ENCODE data around the gene PCDH9. TPM values are rescaled to one million over a fixed set of nuclear protein-coding genes. Genes with fewer than 3 reads are reported as not detected.

Gene PCDH9
- total RNA-seq, 1 donor from 2014 or later = 14.7 TPM

DNA sequence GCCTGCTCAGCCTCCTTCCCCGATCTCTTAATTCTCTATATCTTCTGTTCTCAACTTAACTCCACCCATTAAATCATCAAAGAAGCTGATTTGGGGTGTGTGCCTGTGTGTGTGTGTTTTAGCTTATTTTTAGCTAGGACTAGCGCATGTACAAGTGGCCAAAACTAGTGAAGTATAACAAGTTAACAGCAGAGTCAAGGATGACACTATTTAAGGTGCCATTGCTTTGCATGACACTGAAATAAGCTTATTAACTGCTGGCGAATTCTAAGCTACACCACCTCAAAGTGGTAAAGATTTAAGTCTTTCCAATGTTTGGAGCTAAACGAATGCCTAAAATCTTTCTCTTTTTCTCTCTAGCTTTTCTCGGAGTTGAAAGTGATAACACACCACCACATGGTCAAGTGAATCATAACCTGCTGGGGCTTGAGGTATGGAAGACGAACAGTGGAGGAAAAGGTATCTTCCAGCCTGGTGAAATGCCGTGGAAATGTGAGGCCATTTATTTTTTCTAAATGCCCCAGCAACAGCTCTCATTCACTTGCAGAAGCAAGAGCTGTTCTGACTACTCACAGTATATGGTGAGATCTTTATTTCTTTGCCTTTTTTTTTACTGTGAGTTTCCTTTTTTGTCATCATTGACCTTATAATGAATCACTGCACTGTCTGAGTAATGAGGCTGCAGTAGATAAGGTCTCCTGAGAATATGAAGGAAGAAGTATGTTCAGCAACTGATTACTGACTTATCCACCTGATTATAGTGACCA is 570.3 kb downstream of the PCDH9 start:
- TF ChIP-seq, protein P1, sequence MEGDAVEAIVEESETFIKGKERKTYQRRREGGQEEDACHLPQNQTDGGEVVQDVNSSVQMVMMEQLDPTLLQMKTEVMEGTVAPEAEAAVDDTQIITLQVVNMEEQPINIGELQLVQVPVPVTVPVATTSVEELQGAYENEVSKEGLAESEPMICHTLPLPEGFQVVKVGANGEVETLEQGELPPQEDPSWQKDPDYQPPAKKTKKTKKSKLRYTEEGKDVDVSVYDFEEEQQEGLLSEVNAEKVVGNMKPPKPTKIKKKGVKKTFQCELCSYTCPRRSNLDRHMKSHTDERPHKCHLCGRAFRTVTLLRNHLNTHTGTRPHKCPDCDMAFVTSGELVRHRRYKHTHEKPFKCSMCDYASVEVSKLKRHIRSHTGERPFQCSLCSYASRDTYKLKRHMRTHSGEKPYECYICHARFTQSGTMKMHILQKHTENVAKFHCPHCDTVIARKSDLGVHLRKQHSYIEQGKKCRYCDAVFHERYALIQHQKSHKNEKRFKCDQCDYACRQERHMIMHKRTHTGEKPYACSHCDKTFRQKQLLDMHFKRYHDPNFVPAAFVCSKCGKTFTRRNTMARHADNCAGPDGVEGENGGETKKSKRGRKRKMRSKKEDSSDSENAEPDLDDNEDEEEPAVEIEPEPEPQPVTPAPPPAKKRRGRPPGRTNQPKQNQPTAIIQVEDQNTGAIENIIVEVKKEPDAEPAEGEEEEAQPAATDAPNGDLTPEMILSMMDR (IDR thresholded peaks at IDR 0.05; ENCODE audit: borderline replicate concordance) = no peak
- no peak overlapping the region for H3K27ac ChIP-seq (replicated peaks)
- H3K9me3 ChIP-seq (replicated peaks) = no peaks in the 10 kb centered on the region
- no peak overlapping the region for H3K4me3 ChIP-seq
- no peak for DNase-seq
- intact Hi-C loops (cut with micrococcal nuclease) = no loop called here
- H3K36me3 ChIP-seq = no peaks in the 10 kb centered on the region
- H3K27me3 ChIP-seq (ENCODE audit: low read depth) = no peaks in the 10 kb centered on the region
- H3K4me1 ChIP-seq = peaks cover 28% of the 10 kb centered on the region

DNA sequence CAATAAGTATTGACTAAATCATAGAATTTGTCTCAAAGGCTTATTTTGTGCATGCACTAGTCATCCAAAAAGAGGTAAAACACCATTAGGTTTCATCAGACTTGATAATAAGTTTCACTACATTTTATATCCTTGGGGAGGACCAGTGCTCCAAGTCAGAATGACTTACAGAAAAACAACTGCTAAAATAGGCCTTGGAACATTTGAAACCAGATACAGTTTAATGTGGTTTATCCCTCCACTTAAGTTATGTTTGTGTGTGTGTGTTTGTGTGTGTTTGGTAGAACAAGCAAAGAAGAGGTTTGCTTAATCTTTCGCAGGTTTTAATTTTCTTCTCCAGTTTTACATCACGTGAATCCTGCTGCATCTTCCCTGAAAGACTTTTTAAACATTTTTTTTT is 570.9 kb downstream of the PCDH9 start:
- H3K4me3 ChIP-seq = no peak overlapping the region
- no peaks in the 10 kb centered on the region for H3K36me3 ChIP-seq
- no peaks in the 10 kb centered on the region for H3K27me3 ChIP-seq (ENCODE audit: low read depth)
- peaks cover 28% of the 10 kb centered on the region for H3K4me1 ChIP-seq
- H3K9me3 ChIP-seq (replicated peaks) = no peaks in the 10 kb centered on the region
- intact Hi-C loops (cut with micrococcal nuclease) = no loop called here
- TF ChIP-seq, protein P1 (IDR thresholded peaks at IDR 0.05; ENCODE audit: borderline replicate concordance) = no peak
- no peak for DNase-seq
- H3K27ac ChIP-seq (replicated peaks) = no peak overlapping the region

DNA sequence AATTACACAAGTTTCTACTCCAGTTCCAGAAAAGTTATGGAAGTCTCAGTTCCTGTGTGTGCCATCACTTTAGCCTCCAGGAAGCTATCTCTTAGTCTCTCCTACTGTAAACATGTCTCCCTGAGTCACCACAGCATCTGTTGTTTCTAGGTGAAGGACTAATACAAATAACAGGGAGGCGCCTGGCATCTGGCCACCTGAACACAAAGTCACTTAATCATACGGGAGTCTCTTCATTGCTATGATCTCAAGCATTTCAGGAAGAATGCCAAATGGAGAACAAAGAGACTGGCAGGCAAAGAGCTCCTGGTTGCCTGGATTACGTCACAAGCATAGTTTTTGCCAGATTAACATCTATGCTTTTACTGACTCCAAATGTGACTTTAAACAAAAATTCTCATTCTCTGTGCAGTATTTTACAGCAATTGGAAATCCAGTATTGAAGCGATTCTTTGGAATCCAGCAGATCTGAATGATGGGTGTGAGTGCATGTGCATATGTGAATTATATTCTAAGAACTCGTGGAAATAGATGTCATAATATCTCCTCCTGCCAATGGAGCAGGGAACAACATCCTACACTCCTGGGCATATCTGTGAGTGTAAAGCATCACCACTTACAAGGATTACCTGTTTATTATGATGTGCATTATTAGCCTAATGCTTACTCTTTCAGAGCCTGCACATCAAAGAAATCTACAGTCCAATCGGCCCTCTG is 572.8 kb downstream of the PCDH9 start:
- no peak overlapping the region for H3K4me3 ChIP-seq

DNA sequence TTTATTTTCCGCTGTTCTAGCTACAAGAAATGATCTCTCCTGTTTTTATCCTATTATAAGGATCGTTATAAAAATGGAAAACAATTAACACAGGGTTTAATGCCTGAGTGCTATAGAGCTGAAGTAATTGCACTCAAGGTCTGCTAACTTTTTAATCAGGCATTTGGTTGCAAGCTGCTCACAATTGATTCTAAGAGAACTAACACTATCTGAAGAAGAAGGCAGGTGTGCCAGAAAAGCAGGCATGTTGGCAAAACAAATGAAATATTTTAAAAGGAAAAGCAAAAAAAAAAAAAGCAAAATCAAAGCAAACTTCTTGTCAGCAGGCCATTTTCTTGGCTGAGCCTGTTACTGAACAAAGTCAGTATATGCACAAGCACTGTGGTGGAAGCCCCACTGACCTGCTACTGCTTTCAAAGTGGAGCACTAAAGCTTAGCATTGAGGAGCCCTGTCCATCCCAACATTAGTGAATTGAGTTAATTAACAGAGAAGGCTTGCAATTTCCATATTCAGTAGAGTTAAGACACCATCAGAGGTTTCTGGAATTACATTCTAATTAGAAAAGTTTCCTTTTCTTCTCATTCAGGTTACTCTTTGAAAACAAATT is 574.2 kb downstream of the PCDH9 start:
- no peak overlapping the region for H3K27ac ChIP-seq (replicated peaks)
- intact Hi-C loops (cut with micrococcal nuclease) = no loop called here
- TF ChIP-seq, protein P1 (IDR thresholded peaks at IDR 0.05; ENCODE audit: borderline replicate concordance) = no peak
- H3K27me3 ChIP-seq (ENCODE audit: low read depth) = no peaks in the 10 kb centered on the region
- no peak for DNase-seq
- no peaks in the 10 kb centered on the region for H3K9me3 ChIP-seq (replicated peaks)
- H3K4me1 ChIP-seq = peaks cover 28% of the 10 kb centered on the region
- no peak overlapping the region for H3K4me3 ChIP-seq
- H3K36me3 ChIP-seq = no peaks in the 10 kb centered on the region

More for the DNA sequence above, 572.8 kb downstream of the PCDH9 start:
- Histone ChIP-seq H3K27me3 (ENCODE audit: low read depth) (no peaks in the 10 kb centered on the region), H3K27ac (replicated peaks) (no peak overlapping the region), H3K9me3 (replicated peaks) (no peaks in the 10 kb centered on the region), H3K4me1 (peaks cover 28% of the 10 kb centered on the region), H3K36me3 (no peaks in the 10 kb centered on the region)
- intact Hi-C loops (cut with micrococcal nuclease) = no loop called here
- peak; percentile 66 for DNase-seq
- TF ChIP-seq, protein P1 (IDR thresholded peaks at IDR 0.05; ENCODE audit: borderline replicate concordance) = no peak

DNA sequence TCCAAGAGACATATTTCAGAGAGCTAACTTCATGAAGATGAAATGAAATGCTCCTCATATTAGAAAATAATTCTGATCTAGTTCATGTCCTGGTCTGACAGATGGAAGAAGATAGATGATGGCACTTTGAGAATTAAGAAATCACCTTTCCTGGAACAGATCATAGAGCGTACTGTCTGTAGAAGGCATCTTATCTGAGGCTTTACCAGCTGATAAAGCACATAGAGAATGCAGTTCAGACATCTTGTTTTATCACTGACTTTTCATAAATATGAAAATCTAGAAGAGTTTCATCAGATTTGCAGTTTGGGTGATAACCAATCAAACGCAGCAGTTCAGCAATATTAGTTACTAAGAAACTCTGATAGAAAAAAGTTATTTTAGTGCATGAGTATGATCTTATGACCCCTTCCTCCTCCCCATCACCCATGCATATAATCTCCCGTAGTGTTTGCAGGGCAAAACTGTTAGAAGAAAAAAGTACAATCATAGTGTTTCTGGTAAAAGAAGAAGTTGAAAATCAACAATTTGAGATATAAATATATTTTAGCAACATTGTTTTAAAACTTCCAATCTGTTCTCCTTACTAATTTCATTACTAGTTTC is 585.2 kb downstream of the PCDH9 start:
- Histone ChIP-seq H3K36me3 (no peaks in the 10 kb centered on the region), H3K27me3 (ENCODE audit: low read depth) (no peaks in the 10 kb centered on the region), H3K4me1 (no peaks in the 10 kb centered on the region), H3K4me3 (no peak overlapping the region), H3K27ac (replicated peaks) (no peak overlapping the region), H3K9me3 (replicated peaks) (no peaks in the 10 kb centered on the region)
- no peak for DNase-seq
- TF ChIP-seq, protein P1 (IDR thresholded peaks at IDR 0.05; ENCODE audit: borderline replicate concordance) = no peak
- intact Hi-C loops (cut with micrococcal nuclease) = no loop called here
